B cell (primary cell): Measurements from ENCODE around the gene ATXN1. TPM values are rescaled to one million over a fixed set of nuclear protein-coding genes. Genes with fewer than 3 reads are reported as not detected.

ENCODE experiments used
- ATAC-seq: fragments of 200-7000 bp; cut with Tn5 transposase; one replicate; pipeline ENCODE4 v1.10.0; 2021; ENCODE audit warnings: low read depth, mild to moderate bottlenecking, moderate number of reproducible peaks, moderate library complexity
- CTCF ChIA-PET: fragments of 350-600 bp; sonication (Branson Sonifier 250); formaldehyde crosslinking; loops from one replicate; lab custom pipeline; 2021; ENCODE audit warnings: antibody characterized with exemption, inconsistent platforms; lab: Charles Lee
- POLR2A ChIA-PET: fragments of 350-600 bp; sonication (Branson Sonifier 250); formaldehyde crosslinking; loops from one replicate; lab custom pipeline; 2021; ENCODE audit warnings: antibody characterized with exemption; lab: Charles Lee
- DNase-seq: peaks from one replicate; pipeline ENCODE4 v3.0.0; 2013
- H2AFZ ChIP-seq: 2 replicates; pipeline ENCODE4 v1.6.1; 2012; ENCODE audit warnings: mild to moderate bottlenecking, low read depth, low read length; ENCODE audit not compliant: insufficient read depth, poor library complexity, severe bottlenecking
- H3K27ac ChIP-seq, 2 donors: 1 replicate in 1 of 2; 2 replicates in 1 of 2; pipeline ENCODE4 v1.5.1; 2012 to 2013; ENCODE audit warnings: low read length in 2 of 2, mild to moderate bottlenecking in 2 of 2, moderate library complexity in 1 of 2
- H3K27me3 ChIP-seq, 4 experiments: fragments of 200-600 bp in 1 of 4; sonication (generic) in 1 of 4; replicated peaks in 1 of 4; 1 replicate in 2 of 4; 2 replicates in 2 of 4; pipeline versions ENCODE4 v1.6.1 to v1.7.0; 2013 to 2016; ENCODE audit warnings: low read length in 3 of 4, mild to moderate bottlenecking in 2 of 4, mixed read lengths in 1 of 4, moderate library complexity in 1 of 4; ENCODE audit not compliant: insufficient read depth in 4 of 4, control insufficient read depth in 3 of 4; ENCODE audit errors: control extremely low read depth in 1 of 4
- H3K36me3 ChIP-seq, 2 experiments: replicated peaks in 1 of 2; 1 replicate in 1 of 2; 2 replicates in 1 of 2; pipeline versions ENCODE4 v1.6.1 to v1.7.1; 2013; ENCODE audit warnings: low read length in 1 of 2; ENCODE audit not compliant: insufficient read depth in 2 of 2, control insufficient read depth in 1 of 2; ENCODE audit errors: control extremely low read depth in 1 of 2, extremely low read depth in 1 of 2
- H3K4me1 ChIP-seq, 2 donors: fragments of 200-600 bp in 1 of 2; sonication (generic) in 1 of 2; 1 replicate in 1 of 2; 2 replicates in 1 of 2; pipeline versions ENCODE4 v1.5.1 to v1.6.1; 2013 to 2017; ENCODE audit warnings: low read length in 2 of 2; ENCODE audit not compliant: control insufficient read depth in 2 of 2, insufficient read depth in 2 of 2
- H3K4me2 ChIP-seq: replicated peaks from 2 replicates; pipeline ENCODE3; 2012; ENCODE audit warnings: mild to moderate bottlenecking, low read depth, low read length; ENCODE audit not compliant: poor library complexity, severe bottlenecking
- H3K4me3 ChIP-seq, 5 experiments: fragments of 200-600 bp in 1 of 5; sonication (generic) in 1 of 5; 1 replicate in 3 of 5; 2 replicates in 2 of 5; pipeline versions ENCODE4 v1.5.1 to v1.7.0; 2011 to 2016; ENCODE audit warnings: low read length in 4 of 5, mild to moderate bottlenecking in 4 of 5, low read depth in 2 of 5, control low read depth in 1 of 5, moderate library complexity in 1 of 5; ENCODE audit not compliant: insufficient read depth in 1 of 5; ENCODE audit errors: control extremely low read depth in 1 of 5, extremely low read depth in 1 of 5
- H3K79me2 ChIP-seq: fragments of 200-600 bp; sonication (generic); one replicate; pipeline ENCODE4 v1.6.0; 2016; ENCODE audit warnings: low read length; ENCODE audit not compliant: control insufficient read depth, insufficient read depth
- H3K9ac ChIP-seq: fragments of 200-600 bp; sonication (generic); 2 replicates; pipeline ENCODE4 v1.6.1; 2017; ENCODE audit warnings: mild to moderate bottlenecking, low read length, moderate library complexity
- H3K9me3 ChIP-seq, 3 donors: one replicate each; pipeline versions ENCODE4 v1.6.1 to v1.7.1; 2013; ENCODE audit warnings: low read length in 2 of 3; ENCODE audit not compliant: control insufficient read depth in 2 of 3, insufficient read depth in 1 of 3; ENCODE audit errors: control extremely low read depth in 1 of 3
- H4K20me1 ChIP-seq: 2 replicates; pipeline ENCODE4 v1.6.0; 2012; ENCODE audit warnings: mild to moderate bottlenecking, low read length; ENCODE audit not compliant: insufficient read depth, control insufficient read depth, poor library complexity, severe bottlenecking
- H3K27ac Mint-ChIP-seq: one replicate; pipeline ENCODE4 v1.8.0; 2021; ENCODE audit warnings: mixed read lengths
- H3K27me3 Mint-ChIP-seq: one replicate; pipeline ENCODE4 v1.8.0; 2021; ENCODE audit warnings: mixed read lengths
- H3K4me1 Mint-ChIP-seq: one replicate; pipeline ENCODE4 v1.8.0; 2021; ENCODE audit warnings: mixed read lengths
- H3K4me3 Mint-ChIP-seq: one replicate; pipeline ENCODE4 v1.8.0; 2021; ENCODE audit warnings: mixed read lengths
- H3K9me3 Mint-ChIP-seq: one replicate; pipeline ENCODE4 v1.8.0; 2022; ENCODE audit warnings: mixed read lengths; ENCODE audit not compliant: insufficient read depth
- EZH2 ChIP-seq: IDR thresholded peaks from 2 replicates; pipeline ENCODE4 v1.6.1; 2012; ENCODE audit warnings: borderline replicate concordance, low read depth, mild to moderate bottlenecking, moderate library complexity, low read length; ENCODE audit not compliant: insufficient read depth, poor library complexity, severe bottlenecking
- WGBS: methylation state at CpG from one replicate; pipeline ENCODE4 v1.1.5; 2013; ENCODE audit warnings: missing lambda C conversion rate; ENCODE audit not compliant: insufficient coverage; 5-methylcytosine and 5-hydroxymethylcytosine counted together
- intact Hi-C: fragments of 100-400 bp; cut with micrococcal nuclease; formaldehyde crosslinking; loops from one replicate; pipeline ENCODE4 v1.10.0; 2022
- polyA plus RNA-seq: library from polyadenylated mRNA; depleted of rRNA; stranded (reverse); fragments of >200 nt; gene quantifications from 2 replicates; pipeline ENCODE4 v1.2.3, GENCODE V29; 2012
- total RNA-seq, 2 donors: library from RNA; stranded (reverse); fragments of 120-200 nt in 1 of 2; gene quantifications; 1 replicate in 1 of 2; 2 replicates in 1 of 2; pipeline versions ENCODE4 v1.2.3 to v1.2.4, GENCODE V29; 2013 to 2022
- TF ChIP-seq, protein P1 (sequence below): fragments of 200-600 bp; IDR thresholded peaks from one replicate; pipeline ENCODE4 v1.8.0; 2022; ENCODE audit warnings: antibody characterized with exemption, mild to moderate bottlenecking

ATXN1 gene
- total and polyA plus RNA-seq, 2 donors (not counting 1 experiment from before 2014, with no cell fraction given) = 5.7 to 63.8 TPM

GRCh38 chr6:16265351-16266341 lies 495.6 kb downstream of the ATXN1 start:
- no peak overlapping the region for H3K4me2 ChIP-seq

More at GRCh38 chr6:16265351-16266341, 495.6 kb downstream of the ATXN1 start:
- H3K36me3 ChIP-seq = no peaks in the 10 kb centered on the region
- CTCF ChIA-PET = interaction anchor here (0.6 kb wide), 1 partner anchor 9 kb away, joined by 3 read pairs; no protein-coding TSS in a partner anchor
- DNase-seq (no peak), ATAC-seq (no peak)
- no peaks in the 10 kb centered on the region for H3K9me3 Mint-ChIP-seq
- H3K4me3 Mint-ChIP-seq = no peak overlapping the region
- H3K9me3 ChIP-seq = no peaks in the 10 kb centered on the region
- H4K20me1 ChIP-seq = no peaks in the 10 kb centered on the region
- H3K4me1 ChIP-seq = no peaks in the 10 kb centered on the region
- no peaks in the 10 kb centered on the region for H3K4me1 Mint-ChIP-seq
- H3K27ac ChIP-seq = no peak overlapping the region
- no peak overlapping the region for H2AFZ ChIP-seq
- no peak overlapping the region for H3K27ac Mint-ChIP-seq
- intact Hi-C loops = no loop called here
- H3K4me3 ChIP-seq = no peak overlapping the region
- no peaks in the 10 kb centered on the region for H3K27me3 ChIP-seq
- no peak overlapping the region for H3K9ac ChIP-seq
- 96% methylated on average over 30 of the region's 31 CpGs for WGBS
- TF ChIP-seq EZH2 = no peak
- TF ChIP-seq, protein P1, sequence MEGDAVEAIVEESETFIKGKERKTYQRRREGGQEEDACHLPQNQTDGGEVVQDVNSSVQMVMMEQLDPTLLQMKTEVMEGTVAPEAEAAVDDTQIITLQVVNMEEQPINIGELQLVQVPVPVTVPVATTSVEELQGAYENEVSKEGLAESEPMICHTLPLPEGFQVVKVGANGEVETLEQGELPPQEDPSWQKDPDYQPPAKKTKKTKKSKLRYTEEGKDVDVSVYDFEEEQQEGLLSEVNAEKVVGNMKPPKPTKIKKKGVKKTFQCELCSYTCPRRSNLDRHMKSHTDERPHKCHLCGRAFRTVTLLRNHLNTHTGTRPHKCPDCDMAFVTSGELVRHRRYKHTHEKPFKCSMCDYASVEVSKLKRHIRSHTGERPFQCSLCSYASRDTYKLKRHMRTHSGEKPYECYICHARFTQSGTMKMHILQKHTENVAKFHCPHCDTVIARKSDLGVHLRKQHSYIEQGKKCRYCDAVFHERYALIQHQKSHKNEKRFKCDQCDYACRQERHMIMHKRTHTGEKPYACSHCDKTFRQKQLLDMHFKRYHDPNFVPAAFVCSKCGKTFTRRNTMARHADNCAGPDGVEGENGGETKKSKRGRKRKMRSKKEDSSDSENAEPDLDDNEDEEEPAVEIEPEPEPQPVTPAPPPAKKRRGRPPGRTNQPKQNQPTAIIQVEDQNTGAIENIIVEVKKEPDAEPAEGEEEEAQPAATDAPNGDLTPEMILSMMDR = no peak
- H3K79me2 ChIP-seq = no peaks in the 10 kb centered on the region
- peaks cover 9% of the 10 kb centered on the region for H3K27me3 Mint-ChIP-seq
- POLR2A ChIA-PET = no interaction called here
